T-cell (primary cell): Measurements from ENCODE around the gene ZNG1F. TPM values are rescaled to one million over a fixed set of nuclear protein-coding genes. Genes with fewer than 3 reads are reported as not detected.
A peak's percentile ranks its signal among the peaks of the same experiment; 100 is the strongest.
"Not testable (repeated sequence)": the region's sequence is repeated elsewhere in the genome, so short reads cannot be mapped to it uniquely, and the experiment has no call there.

ENCODE experiments used
- ATAC-seq, 4 experiments: fragments of 200-7000 bp in 3 of 4; fragments of 150-1000 bp in 1 of 4; cut with Tn5 transposase; replicated peaks in 1 of 4; 1 replicate in 3 of 4; 2 replicates in 1 of 4; pipeline ENCODE4 v1.10.0; 2021; ENCODE audit warnings: moderate library complexity in 3 of 4, mild to moderate bottlenecking in 2 of 4, moderate number of reproducible peaks in 1 of 4
- CTCF ChIA-PET, 2 donors: fragments of 300-600 bp; sonication (Branson Sonifier 250); formaldehyde crosslinking; loops; one replicate each; lab custom pipeline; 2022; ENCODE audit warnings: antibody characterized with exemption in 2 of 2; lab: Charles Lee
- POLR2A ChIA-PET, 2 donors: fragments of 300-600 bp; sonication (Branson Sonifier 250); formaldehyde crosslinking; loops; one replicate each; lab custom pipeline; 2022; ENCODE audit warnings: antibody characterized with exemption in 2 of 2; lab: Charles Lee
- DNase-seq, 35 experiments: peaks; one replicate each; pipeline versions ENCODE4 v3.0.0 to v3.0.0-alpha.2; 2013 to 2023
- H3K27ac ChIP-seq: one replicate; pipeline ENCODE4 v1.5.1; 2013; ENCODE audit warnings: low read length
- H3K27me3 ChIP-seq, 2 experiments: replicated peaks in 1 of 2; 1 replicate in 1 of 2; 2 replicates in 1 of 2; pipeline versions ENCODE4 v1.6.1 to v1.7.0; 2013; ENCODE audit warnings: low read length in 1 of 2, mixed read lengths in 1 of 2; ENCODE audit not compliant: control insufficient read depth in 2 of 2, insufficient read depth in 2 of 2; ENCODE audit errors: extremely low read depth in 1 of 2
- H3K36me3 ChIP-seq, 2 donors: 1 replicate in 1 of 2; 2 replicates in 1 of 2; pipeline versions ENCODE4 v1.6.1 to v1.7.0; 2013; ENCODE audit warnings: low read length in 1 of 2; ENCODE audit not compliant: control insufficient read depth in 2 of 2, insufficient read depth in 1 of 2; ENCODE audit errors: extremely low read depth in 1 of 2
- H3K4me1 ChIP-seq, 2 experiments: 1 replicate in 1 of 2; 2 replicates in 1 of 2; pipeline versions ENCODE4 v1.6.1 to v1.7.0; 2013; ENCODE audit warnings: low read length in 2 of 2, mixed read lengths in 1 of 2; ENCODE audit not compliant: insufficient read depth in 2 of 2, control insufficient read depth in 1 of 2; ENCODE audit errors: extremely low read depth in 1 of 2
- H3K4me3 ChIP-seq, 2 donors: 1 replicate in 1 of 2; 2 replicates in 1 of 2; pipeline versions ENCODE4 v1.5.1 to v1.7.0; 2013; ENCODE audit warnings: mild to moderate bottlenecking in 2 of 2, low read length in 1 of 2, moderate library complexity in 1 of 2; ENCODE audit not compliant: control insufficient read depth in 1 of 2; ENCODE audit errors: extremely low read depth in 1 of 2
- H3K9me3 ChIP-seq: 2 replicates; pipeline ENCODE4 v1.7.0; 2013
- H3K27ac Mint-ChIP-seq, 2 donors: one replicate each; pipeline ENCODE4 v1.8.0; 2020 to 2021; ENCODE audit warnings: mild to moderate bottlenecking in 2 of 2, mixed read lengths in 2 of 2
- H3K27me3 Mint-ChIP-seq, 2 donors: one replicate each; pipeline ENCODE4 v1.8.0; 2021 to 2022; ENCODE audit warnings: mixed read lengths in 2 of 2
- H3K36me3 Mint-ChIP-seq: one replicate; pipeline ENCODE4 v1.8.0; 2021; ENCODE audit warnings: mixed read lengths
- H3K4me1 Mint-ChIP-seq, 3 donors: one replicate each; pipeline ENCODE4 v1.8.0; 2020 to 2022; ENCODE audit warnings: mixed read lengths in 3 of 3, mild to moderate bottlenecking in 1 of 3
- H3K4me3 Mint-ChIP-seq, 3 donors: one replicate each; pipeline ENCODE4 v1.8.0; 2020 to 2022; ENCODE audit warnings: mild to moderate bottlenecking in 3 of 3, mixed read lengths in 3 of 3, moderate library complexity in 3 of 3
- H3K9me3 Mint-ChIP-seq, 3 donors: one replicate each; pipeline ENCODE4 v1.8.0; 2020 to 2022; ENCODE audit warnings: mixed read lengths in 3 of 3
- WGBS: methylation state at CpG from one replicate; pipeline ENCODE4 v1.1.5; 2013; ENCODE audit warnings: missing lambda C conversion rate; ENCODE audit not compliant: insufficient coverage; 5-methylcytosine and 5-hydroxymethylcytosine counted together
- total RNA-seq, 35 experiments: library from RNA in 6 of 35; stranded (reverse) in 6 of 35; fragments of 120-200 nt in 1 of 35; gene quantifications; one replicate each; pipeline versions ENCODE4 v1.2.1 to v1.2.4 and lab custom pipeline; 2013 to 2026

The ZNG1F gene
- 10 to 100 TPM; 10.4 to 12.5 (median 11.0) TPM for total RNA-seq
- 10.4 TPM for total RNA-seq (2013)
- 1.8 to 10.4 (median 4.7) reads per million in 29 experiments for total RNA-seq (lab: John Stamatoyannopoulos, UW)

DNA sequence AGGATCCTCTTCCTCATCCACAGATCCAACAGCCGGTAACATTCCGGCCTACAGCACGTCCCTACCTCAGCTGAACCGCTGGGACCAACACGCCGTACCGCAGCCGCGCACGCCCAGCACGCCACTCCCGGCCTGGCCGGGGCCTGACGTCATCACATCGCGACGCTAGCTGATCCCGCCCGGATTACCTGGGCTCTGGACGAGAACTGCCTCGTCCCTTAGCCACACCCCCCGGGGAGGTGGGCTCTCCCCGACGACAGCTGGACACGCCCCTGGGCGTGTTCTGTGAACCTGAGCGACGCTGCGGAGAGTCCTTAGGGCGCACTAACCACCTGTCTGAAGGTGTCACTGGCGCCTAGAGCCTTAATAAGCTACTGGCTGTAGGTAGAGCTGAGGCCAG lies at the start of gene ZNG1F:
ZNG1F (minus strand) TSS at position 101 of the 400 bp plus-strand sequence; CDS start at position 42, 59 bp downstream.
- H3K4me1 ChIP-seq, H3K4me3 ChIP-seq, H3K4me3 Mint-ChIP-seq, DNase-seq, CTCF ChIA-PET, H3K9me3 Mint-ChIP-seq, H3K36me3 Mint-ChIP-seq, H3K36me3 ChIP-seq, POLR2A ChIA-PET, ATAC-seq, H3K9me3 ChIP-seq, H3K4me1 Mint-ChIP-seq, H3K27me3 ChIP-seq, H3K27ac ChIP-seq, H3K27me3 Mint-ChIP-seq, H3K27ac Mint-ChIP-seq: not testable (repeated sequence)
- WGBS: no CpG with 5 or more reads among the region's 31 CpGs

DNA sequence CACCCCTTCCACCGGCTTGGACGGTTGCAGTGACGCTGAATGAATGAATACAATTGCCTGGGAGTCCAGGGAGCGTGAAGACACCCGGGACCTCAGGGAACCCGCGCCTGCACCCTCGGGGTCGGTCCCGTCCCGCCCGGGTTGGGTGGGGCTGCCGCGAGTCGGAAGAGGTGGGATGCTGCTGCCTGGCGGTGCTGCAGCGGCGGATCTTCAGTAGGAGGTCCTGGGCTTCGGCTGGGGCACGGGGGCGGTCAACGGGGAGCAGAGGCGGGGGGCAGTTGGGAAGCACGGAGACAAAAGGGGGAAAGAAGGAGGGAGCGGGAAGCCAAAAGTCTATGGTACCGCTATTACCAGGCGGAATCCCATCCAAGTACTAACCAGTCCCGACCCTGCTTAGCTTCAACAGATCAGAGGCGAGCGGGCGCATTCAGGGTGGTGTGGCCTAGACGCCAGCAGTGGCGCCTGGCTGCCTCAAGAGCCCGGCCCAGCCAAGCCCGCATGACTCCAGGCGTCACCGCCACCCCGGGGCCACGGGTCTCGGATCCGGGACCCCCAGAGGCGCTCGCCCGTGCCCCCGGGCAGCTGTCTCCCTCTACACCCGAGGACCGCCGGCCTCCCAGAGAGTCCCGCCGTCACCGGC lies 48.1 kb upstream of the ZNG1F start:
- H3K4me3 Mint-ChIP-seq, H3K36me3 ChIP-seq, H3K4me1 ChIP-seq, CTCF ChIA-PET, H3K4me3 ChIP-seq, H3K27ac Mint-ChIP-seq, H3K9me3 ChIP-seq, POLR2A ChIA-PET, H3K27ac ChIP-seq, H3K36me3 Mint-ChIP-seq, H3K4me1 Mint-ChIP-seq, H3K27me3 Mint-ChIP-seq, H3K27me3 ChIP-seq, ATAC-seq: not testable (repeated sequence)
- peak in 16 of 35 experiments; percentile 11 to 49 (median 28) for DNase-seq
- peaks cover 0 to 25% (median 15%) of the 10 kb centered on the region in 3 donors for H3K9me3 Mint-ChIP-seq
- 64% methylated on average over 21 of the region's 51 CpGs for WGBS

DNA sequence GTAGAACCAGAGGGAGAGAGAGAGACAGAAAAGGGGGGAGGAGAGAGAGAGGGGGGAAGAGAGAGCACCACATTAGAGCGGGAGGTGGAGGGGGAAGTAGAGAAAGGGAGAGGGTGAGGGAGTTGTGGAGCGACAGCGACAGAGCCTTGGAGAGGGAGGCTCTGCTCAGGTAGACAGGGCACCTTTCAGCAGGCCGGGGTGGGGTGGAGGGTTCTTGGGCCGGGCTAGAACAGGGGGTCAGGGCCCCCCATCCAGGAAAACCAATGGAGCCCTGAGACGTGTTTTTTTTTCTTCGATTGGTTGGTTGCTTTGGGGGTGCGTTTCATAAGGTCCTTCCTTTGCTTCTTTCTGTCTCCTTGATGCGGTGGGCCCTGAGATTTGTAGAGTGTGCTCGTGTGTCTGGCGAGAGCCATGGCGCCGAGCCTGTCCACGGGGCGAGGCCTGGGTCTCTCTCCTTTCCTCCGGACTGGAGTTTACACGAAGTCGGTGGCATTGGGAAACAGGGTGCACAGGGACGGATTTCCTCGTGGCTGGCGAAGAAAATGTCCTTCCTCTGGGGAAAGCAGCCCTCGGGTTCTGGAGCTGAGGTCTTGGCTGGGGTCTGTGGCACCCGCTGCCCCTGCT lies 47.5 kb upstream of the ZNG1F start:
- CTCF ChIA-PET, H3K36me3 ChIP-seq, H3K27me3 Mint-ChIP-seq, H3K27me3 ChIP-seq, H3K4me3 ChIP-seq, ATAC-seq, H3K36me3 Mint-ChIP-seq, H3K4me1 ChIP-seq, H3K9me3 ChIP-seq, DNase-seq, POLR2A ChIA-PET, H3K4me3 Mint-ChIP-seq, H3K27ac Mint-ChIP-seq, H3K27ac ChIP-seq, H3K4me1 Mint-ChIP-seq: not testable (repeated sequence)
- peaks cover 0 to 25% (median 15%) of the 10 kb centered on the region in 3 donors for H3K9me3 Mint-ChIP-seq
- 85% methylated on average over 13 of the region's 23 CpGs for WGBS

DNA sequence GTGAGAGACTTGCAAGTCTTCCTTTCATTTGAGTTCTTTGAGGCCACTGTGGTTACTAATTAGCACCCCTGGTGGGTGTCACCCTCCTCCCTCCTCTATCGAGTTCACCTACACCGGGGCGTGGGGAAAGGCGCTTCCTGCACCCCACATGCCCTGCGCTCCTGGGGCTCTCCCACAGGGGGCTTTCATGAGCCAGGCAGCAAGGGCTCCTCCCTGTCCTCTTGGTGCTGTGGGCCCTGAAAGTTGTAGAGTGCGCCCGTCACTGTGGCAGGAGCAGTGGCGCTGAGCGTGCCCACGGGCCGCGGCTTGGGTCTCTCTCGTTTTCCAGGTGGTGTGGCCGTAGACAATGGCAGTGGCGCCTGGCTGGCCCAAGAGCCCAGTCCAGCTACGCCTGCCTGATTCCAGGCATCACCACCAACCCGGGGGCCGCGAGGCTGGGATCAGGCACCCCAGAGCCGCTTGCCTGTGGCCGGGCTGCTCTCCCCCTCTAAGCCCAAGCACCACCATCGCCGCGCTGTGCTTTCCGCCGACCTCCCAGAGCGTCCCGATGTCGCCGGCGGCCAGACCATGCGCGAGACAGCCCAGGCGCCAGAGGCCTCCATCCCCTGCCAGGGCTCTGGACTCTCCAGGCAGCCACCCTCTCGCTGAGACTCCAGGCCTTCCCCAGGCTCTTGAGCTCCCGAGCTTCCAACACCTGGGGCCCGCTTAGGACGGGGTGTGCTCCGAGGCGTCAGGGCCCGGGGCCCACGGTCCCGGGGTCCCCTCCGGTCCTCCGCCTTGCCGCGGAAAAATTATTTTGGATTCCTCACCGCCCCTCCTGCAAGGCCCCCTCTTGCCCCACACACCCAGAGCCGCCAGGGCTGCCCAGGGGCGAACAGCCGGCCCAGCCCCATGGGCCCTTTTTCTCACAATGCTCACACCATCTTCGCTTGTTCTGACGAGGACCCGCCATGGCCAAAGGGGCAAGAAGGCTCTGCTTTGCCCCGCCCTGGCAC lies 46.0 kb upstream of the ZNG1F start:
- DNase-seq: peak in 33 of 35 experiments; percentile 30 to 74 (median 49)
- CTCF ChIA-PET, H3K27me3 Mint-ChIP-seq, H3K27ac Mint-ChIP-seq, H3K9me3 ChIP-seq, H3K27ac ChIP-seq, H3K27me3 ChIP-seq, H3K4me1 ChIP-seq, H3K4me1 Mint-ChIP-seq, H3K36me3 ChIP-seq, POLR2A ChIA-PET, H3K36me3 Mint-ChIP-seq: not testable (repeated sequence)
- Mint-ChIP-seq H3K9me3 (peaks cover 0 to 20% (median 10%) of the 10 kb centered on the region in 3 donors), H3K4me3 (peak overlapping the region in 1 of 3 donors; percentile 56)
- 81% methylated on average over 24 of the region's 55 CpGs for WGBS
- peak; percentile 78 to 93 (median 86) for ATAC-seq
- H3K4me3 ChIP-seq: peak overlapping the region in 1 of 2 donors; percentile 24

DNA sequence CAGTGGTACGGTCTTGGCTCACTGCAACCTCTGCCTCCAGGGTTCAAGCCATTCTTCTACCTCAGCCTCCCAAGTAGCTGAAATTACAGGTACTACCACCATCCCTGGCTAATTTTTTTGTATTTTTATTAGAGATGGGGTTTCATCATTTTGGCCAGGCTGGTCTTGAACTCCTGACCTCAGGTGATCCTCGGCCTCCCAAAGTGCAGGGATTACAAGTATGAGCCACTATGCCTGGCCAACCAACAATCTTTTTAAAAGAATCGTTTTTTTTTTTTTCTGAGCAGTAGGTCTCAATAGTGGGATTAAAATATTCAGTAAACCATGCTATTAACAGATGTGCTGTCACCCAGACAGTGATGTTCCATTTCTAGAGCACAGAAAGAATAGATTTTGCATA lies 45.1 kb upstream of the ZNG1F start:
- H3K36me3 ChIP-seq, H3K27ac ChIP-seq, H3K4me3 ChIP-seq, H3K4me1 ChIP-seq, H3K4me1 Mint-ChIP-seq, DNase-seq, ATAC-seq, H3K9me3 ChIP-seq, H3K27me3 Mint-ChIP-seq, H3K36me3 Mint-ChIP-seq, H3K4me3 Mint-ChIP-seq, POLR2A ChIA-PET, H3K27ac Mint-ChIP-seq, CTCF ChIA-PET: not testable (repeated sequence)
- peaks cover 0 to 18% (median 8%) of the 10 kb centered on the region in 3 donors for H3K9me3 Mint-ChIP-seq
- peaks cover 0 to 11% of the 10 kb centered on the region in 2 experiments for H3K27me3 ChIP-seq
- WGBS: no CpG with 5 or more reads among the region's 3 CpGs

DNA sequence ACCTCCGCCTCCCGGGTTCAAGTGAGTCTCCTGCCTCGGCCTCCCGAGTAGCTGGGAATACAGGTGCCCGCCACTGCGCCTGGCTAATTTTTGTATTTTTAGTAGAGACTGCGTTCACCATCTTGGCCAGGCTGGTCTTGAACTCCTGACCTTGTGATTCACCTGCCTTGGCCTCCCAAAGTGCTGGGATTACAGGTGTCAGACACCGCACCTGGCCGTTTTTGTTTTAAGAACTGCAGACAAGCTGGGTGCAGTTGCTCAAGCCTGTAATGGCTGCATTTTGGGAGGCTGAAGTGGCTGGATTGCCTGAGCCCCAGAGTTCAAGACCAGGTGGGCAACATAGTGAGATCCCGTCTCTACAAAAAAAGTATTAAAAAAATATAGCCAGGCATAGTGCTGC lies 43.2 kb upstream of the ZNG1F start:
- H3K27ac ChIP-seq, H3K4me1 ChIP-seq, CTCF ChIA-PET, H3K4me3 ChIP-seq, POLR2A ChIA-PET, H3K9me3 ChIP-seq, H3K4me3 Mint-ChIP-seq, H3K27ac Mint-ChIP-seq, H3K4me1 Mint-ChIP-seq, DNase-seq, H3K27me3 Mint-ChIP-seq, H3K36me3 ChIP-seq, H3K36me3 Mint-ChIP-seq: not testable (repeated sequence)
- 87% methylated on average over 10 of the region's 10 CpGs for WGBS
- peaks cover 0 to 14% (median 5%) of the 10 kb centered on the region in 3 donors for H3K9me3 Mint-ChIP-seq
- ATAC-seq: peak in 2 of 4 experiments; percentile 12 to 18
- peaks cover 0 to 12% of the 10 kb centered on the region in 2 experiments for H3K27me3 ChIP-seq
